ENCODE measurements around the gene C15orf39.

DNA sequence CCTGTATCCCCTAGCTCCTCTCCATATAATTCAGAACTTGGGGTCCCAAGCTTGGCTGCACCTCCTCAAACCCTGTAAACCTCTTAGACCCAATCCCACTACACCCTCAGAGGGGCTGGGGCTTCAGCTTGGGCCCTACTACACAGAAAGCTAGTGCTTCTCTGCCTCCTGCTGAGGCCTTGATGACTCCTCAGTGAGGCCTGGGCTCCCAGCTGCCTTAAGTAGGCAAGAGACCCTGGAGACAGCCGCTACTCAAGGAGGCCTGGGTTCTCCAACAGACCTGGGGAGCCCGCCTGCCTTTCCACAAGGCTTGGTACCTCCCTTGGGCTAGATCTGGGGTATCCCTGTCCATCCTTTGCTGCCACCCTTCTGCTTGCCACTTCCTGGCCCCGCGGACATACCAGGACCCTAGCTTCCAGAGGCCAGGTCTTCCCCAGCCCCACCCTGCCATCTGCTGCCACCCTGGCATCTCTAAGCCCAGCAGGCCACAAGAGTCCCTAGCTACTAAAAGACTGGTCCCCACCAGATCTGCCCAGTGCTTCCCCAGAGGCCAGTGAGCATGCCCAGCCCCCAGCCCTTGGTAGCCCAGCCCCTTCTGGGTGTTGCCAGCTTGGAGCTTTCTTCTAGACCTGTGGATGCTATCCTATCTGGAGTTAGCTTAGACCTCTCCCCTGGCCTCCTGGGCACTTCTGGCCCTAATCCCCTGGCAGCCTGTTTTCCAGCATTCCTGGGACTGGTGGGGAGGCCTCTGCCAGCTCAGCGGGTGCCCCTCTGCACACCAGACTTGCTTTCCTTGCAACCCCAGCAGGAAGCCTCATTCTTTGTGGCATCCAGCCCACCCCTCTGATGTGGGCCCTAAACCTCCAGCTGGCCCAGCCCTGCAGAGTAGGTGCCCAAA is 13.7 kb downstream of the C15orf39 start:
- TF ChIP-seq, protein P1, sequence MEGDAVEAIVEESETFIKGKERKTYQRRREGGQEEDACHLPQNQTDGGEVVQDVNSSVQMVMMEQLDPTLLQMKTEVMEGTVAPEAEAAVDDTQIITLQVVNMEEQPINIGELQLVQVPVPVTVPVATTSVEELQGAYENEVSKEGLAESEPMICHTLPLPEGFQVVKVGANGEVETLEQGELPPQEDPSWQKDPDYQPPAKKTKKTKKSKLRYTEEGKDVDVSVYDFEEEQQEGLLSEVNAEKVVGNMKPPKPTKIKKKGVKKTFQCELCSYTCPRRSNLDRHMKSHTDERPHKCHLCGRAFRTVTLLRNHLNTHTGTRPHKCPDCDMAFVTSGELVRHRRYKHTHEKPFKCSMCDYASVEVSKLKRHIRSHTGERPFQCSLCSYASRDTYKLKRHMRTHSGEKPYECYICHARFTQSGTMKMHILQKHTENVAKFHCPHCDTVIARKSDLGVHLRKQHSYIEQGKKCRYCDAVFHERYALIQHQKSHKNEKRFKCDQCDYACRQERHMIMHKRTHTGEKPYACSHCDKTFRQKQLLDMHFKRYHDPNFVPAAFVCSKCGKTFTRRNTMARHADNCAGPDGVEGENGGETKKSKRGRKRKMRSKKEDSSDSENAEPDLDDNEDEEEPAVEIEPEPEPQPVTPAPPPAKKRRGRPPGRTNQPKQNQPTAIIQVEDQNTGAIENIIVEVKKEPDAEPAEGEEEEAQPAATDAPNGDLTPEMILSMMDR (IDR thresholded peaks at IDR 0.05), result no peak
- no peak for TF ChIP-seq POLR2A (IDR thresholded peaks at IDR 0.05)
